HCT116 (cell line): Measurements from ENCODE around the gene MTA2. TPM values are rescaled to one million over a fixed set of nuclear protein-coding genes. Genes with fewer than 3 reads are reported as not detected.

Source experiments
- ATAC-seq: fragments of 200-7000 bp; cut with Tn5 transposase; 2 replicates; pipeline ENCODE4 v1.9.1; 2020; ENCODE audit warnings: mild to moderate bottlenecking, moderate library complexity
- BruUV-seq: library from RNA; stranded (reverse); fragments of 400-500 nt; replicated peaks from 2 replicates; lab custom pipeline; 2021; lab: Mats Ljungman, UMichigan
- CTCF ChIA-PET: fragments of 300-600 bp; sonication (Branson Sonifier 250); formaldehyde crosslinking; loops from one replicate; lab custom pipeline; 2021; ENCODE audit warnings: antibody characterized with exemption; lab: Charles Lee
- POLR2A ChIA-PET: fragments of 300-600, 350-600 bp; sonication (Branson Sonifier 250); formaldehyde crosslinking; loops from one replicate; lab custom pipeline; 2021; ENCODE audit warnings: antibody characterized with exemption; lab: Charles Lee
- RAD21 ChIA-PET, 2 experiments: fragments of 300-600 bp; sonication (Branson Sonifier 250); formaldehyde crosslinking; loops; one replicate each; lab custom pipeline; 2023; ENCODE audit warnings: low total read pairs in 2 of 2; ENCODE audit not compliant: uncharacterized antibody in 2 of 2, unreplicated experiment in 2 of 2, low non-redundant PET in 1 of 2; lab: Charles Lee
- DNase-seq: peaks from one replicate; pipeline ENCODE4 v3.0.0-alpha.2; 2010; ENCODE audit warnings: low read depth, low spot score
- H2AFZ ChIP-seq: fragments of 200-600 bp; shearing (Covaris generic), sonication (generic); 2 replicates; pipeline ENCODE4 v1.6.1; 2017; ENCODE audit warnings: low read depth, mixed run types, mixed read lengths, antibody characterized with exemption, low read length; ENCODE audit not compliant: poor library complexity, severe bottlenecking
- H3K27ac ChIP-seq: 2 replicates; pipeline ENCODE4 v1.5.1; 2012; ENCODE audit warnings: low read depth, low read length
- H3K27me3 ChIP-seq: fragments of 200-600 bp; sonication (generic); 2 replicates; pipeline ENCODE4 v1.6.1; 2016; ENCODE audit warnings: mixed run types, low read length, mixed read lengths; ENCODE audit not compliant: insufficient read depth
- H3K36me3 ChIP-seq, 2 experiments: fragments of 200-500 bp in 1 of 2; fragments of 200-600 bp in 1 of 2; sonication (Bioruptor generic) in 1 of 2; sonication (generic) in 1 of 2; 2 replicates each; pipeline versions ENCODE4 v1.5.1 to v1.6.1; 2014 to 2016; ENCODE audit warnings: low read length in 2 of 2, inconsistent platforms in 1 of 2, mixed read lengths in 1 of 2, mixed run types in 1 of 2; ENCODE audit not compliant: insufficient read depth in 2 of 2, control insufficient read depth in 1 of 2
- H3K4me1 ChIP-seq, 2 experiments: fragments of 200-600 bp in 1 of 2; sonication (generic) in 1 of 2; 2 replicates each; pipeline versions ENCODE4 v1.5.1 to v1.6.1; 2012 to 2017; ENCODE audit warnings: low read length in 2 of 2, inconsistent platforms in 1 of 2, mild to moderate bottlenecking in 1 of 2, mixed read lengths in 1 of 2, mixed run types in 1 of 2, moderate library complexity in 1 of 2; ENCODE audit not compliant: insufficient read depth in 2 of 2, control insufficient read depth in 1 of 2
- H3K4me2 ChIP-seq: fragments of 200-600 bp; sonication (generic); 2 replicates; pipeline ENCODE4 v1.6.1; 2017; ENCODE audit warnings: mixed run types, low read length, mixed read lengths
- H3K4me3 ChIP-seq, 2 experiments: fragments of 200-600 bp in 1 of 2; sonication (generic) in 1 of 2; replicated peaks in 1 of 2; 2 replicates each; pipeline ENCODE4 v1.5.1; 2011 to 2016; ENCODE audit warnings: low read length in 2 of 2, control low read depth in 1 of 2, low read depth in 1 of 2, mild to moderate bottlenecking in 1 of 2, mixed read lengths in 1 of 2, mixed run types in 1 of 2
- H3K79me2 ChIP-seq: fragments of 200-600 bp; sonication (generic); 2 replicates; pipeline ENCODE4 v1.6.1; 2017; ENCODE audit warnings: mild to moderate bottlenecking, mixed run types, low read length, moderate library complexity, mixed read lengths; ENCODE audit not compliant: insufficient read depth
- H3K9ac ChIP-seq: fragments of 200-600 bp; sonication (generic); 2 replicates; pipeline ENCODE4 v1.6.1; 2016; ENCODE audit warnings: low read length, mixed read lengths
- H3K9me2 ChIP-seq: fragments of 200-600 bp; sonication (generic), shearing (Covaris generic); 2 replicates; pipeline ENCODE4 v1.6.1; 2017; ENCODE audit warnings: mixed run types, mild to moderate bottlenecking, moderate library complexity; ENCODE audit not compliant: insufficient read depth
- H3K9me3 ChIP-seq, 2 experiments: fragments of 200-500 bp in 1 of 2; fragments of 200-600 bp in 1 of 2; sonication (Bioruptor generic) in 1 of 2; sonication (generic) in 1 of 2; 2 replicates each; pipeline ENCODE4 v1.6.1; 2014 to 2017; ENCODE audit warnings: low read length in 2 of 2, mixed read lengths in 2 of 2, inconsistent platforms in 1 of 2, low read depth in 1 of 2, mild to moderate bottlenecking in 1 of 2, mixed run types in 1 of 2, moderate library complexity in 1 of 2; ENCODE audit not compliant: control insufficient read depth in 1 of 2, insufficient read depth in 1 of 2
- H4K20me1 ChIP-seq: fragments of 200-600 bp; sonication (generic), shearing (Covaris generic); 2 replicates; pipeline ENCODE4 v1.6.1; 2017; ENCODE audit warnings: mixed run types, mild to moderate bottlenecking, moderate library complexity; ENCODE audit not compliant: insufficient read depth
- CBX3 ChIP-seq: IDR thresholded peaks from 2 replicates; pipeline ENCODE4 v1.6.1; 2012; ENCODE audit warnings: low read depth
- EGR1 ChIP-seq: IDR thresholded peaks from 2 replicates; pipeline ENCODE4 v1.6.1; 2012; ENCODE audit warnings: low read depth
- ELF1 ChIP-seq: IDR thresholded peaks from 2 replicates; pipeline ENCODE4 v1.6.1; 2012; ENCODE audit warnings: low read depth, borderline replicate concordance
- EZH2phosphoT487 ChIP-seq: fragments of 200-600 bp; IDR thresholded peaks from 2 replicates; pipeline ENCODE4 v1.6.1; 2018; ENCODE audit warnings: antibody characterized with exemption, borderline replicate concordance
- FOSL1 ChIP-seq: IDR thresholded peaks from 2 replicates; pipeline ENCODE4 v1.6.1; 2012; ENCODE audit warnings: low read depth
- JUND ChIP-seq: IDR thresholded peaks from 2 replicates; pipeline ENCODE4 v1.6.1; 2012
- POLR2AphosphoS5 ChIP-seq: IDR thresholded peaks from 2 replicates; pipeline ENCODE4 v1.6.1; 2011; ENCODE audit warnings: mild to moderate bottlenecking, low read depth, low read length, moderate library complexity
- SIN3A ChIP-seq: IDR thresholded peaks from 2 replicates; pipeline ENCODE4 v1.6.1; 2012; ENCODE audit warnings: low read depth
- YY1 ChIP-seq: IDR thresholded peaks from 2 replicates; pipeline ENCODE4 v1.6.1; 2011; ENCODE audit warnings: low read length, low read depth, moderate library complexity, mild to moderate bottlenecking; ENCODE audit not compliant: insufficient replicate concordance; ENCODE audit errors: extremely low read depth
- ZFX ChIP-seq: fragments of 450-650 bp; IDR thresholded peaks from 2 replicates; pipeline ENCODE4 v1.6.1; 2017
- ZNF274 ChIP-seq: fragments of 200-500 bp; sonication (Bioruptor generic); IDR thresholded peaks from 2 replicates; pipeline ENCODE4 v1.6.1; 2014; ENCODE audit warnings: mild to moderate bottlenecking, low read depth, low read length, inconsistent platforms
- intact Hi-C: fragments of 100-400 bp; cut with micrococcal nuclease; formaldehyde crosslinking; loops from 2 replicates; pipeline ENCODE4 v1.10.0; 2022
- total RNA-seq: library from RNA; stranded (reverse); gene quantifications from one replicate; pipeline ENCODE4 v1.2.1, GENCODE V29; 2021; ENCODE audit not compliant: unreplicated experiment
- TF ChIP-seq, protein P1 (sequence below): IDR thresholded peaks from 2 replicates; pipeline ENCODE4 v1.6.1; 2012
- TF ChIP-seq, protein P2 (sequence below): IDR thresholded peaks from 2 replicates; pipeline ENCODE4 v1.6.1; 2012
- TF ChIP-seq, protein P3 (sequence below): IDR thresholded peaks from 2 replicates; pipeline ENCODE4 v1.6.1; 2011; ENCODE audit warnings: mild to moderate bottlenecking, low read length, moderate library complexity; ENCODE audit not compliant: insufficient replicate concordance; ENCODE audit errors: extremely low read depth

MTA2 gene
- total RNA-seq, 1 experiment from 2014 or later, result 98.9 TPM

DNA sequence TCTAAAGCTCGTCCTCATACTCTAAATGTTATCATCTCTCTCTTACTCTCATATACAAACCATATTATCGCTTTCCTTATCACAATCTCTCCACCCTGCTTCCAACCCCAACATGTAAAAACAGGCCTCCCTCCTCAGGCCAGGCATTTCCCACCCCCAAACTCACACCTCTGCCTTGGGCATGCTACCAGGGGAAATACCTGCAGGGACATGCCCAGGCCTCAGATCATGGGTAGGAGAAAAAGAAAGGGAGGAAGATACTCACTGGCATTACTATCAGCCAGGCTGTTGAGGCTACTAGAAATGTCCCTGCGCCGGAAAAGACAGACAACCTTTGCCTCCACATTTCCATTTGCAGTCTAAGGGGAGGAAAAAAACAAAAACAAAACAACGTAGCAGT lies 1.8 kb downstream of the MTA2 start:
- peaks cover 29 to 38% of the 10 kb centered on the region in 2 experiments; a peak in 3 of 4 replicates for H3K36me3 ChIP-seq
- H3K27ac ChIP-seq, result peak overlapping the region; percentile 99
- H3K4me2 ChIP-seq, result peak overlapping the region; percentile 88
- no peak for TF ChIP-seq YY1
- TF ChIP-seq, protein P1, sequence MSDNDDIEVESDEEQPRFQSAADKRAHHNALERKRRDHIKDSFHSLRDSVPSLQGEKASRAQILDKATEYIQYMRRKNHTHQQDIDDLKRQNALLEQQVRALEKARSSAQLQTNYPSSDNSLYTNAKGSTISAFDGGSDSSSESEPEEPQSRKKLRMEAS, result no peak
- no peak for TF ChIP-seq ELF1
- no peak for TF ChIP-seq EZH2phosphoT487
- TF ChIP-seq CBX3, result no peak
- no peak for TF ChIP-seq POLR2AphosphoS5
- TF ChIP-seq, protein P2, sequence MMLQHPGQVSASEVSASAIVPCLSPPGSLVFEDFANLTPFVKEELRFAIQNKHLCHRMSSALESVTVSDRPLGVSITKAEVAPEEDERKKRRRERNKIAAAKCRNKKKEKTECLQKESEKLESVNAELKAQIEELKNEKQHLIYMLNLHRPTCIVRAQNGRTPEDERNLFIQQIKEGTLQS, result no peak
- TF ChIP-seq JUND, result no peak
- no peak for TF ChIP-seq ZFX
- TF ChIP-seq SIN3A, result no peak
- TF ChIP-seq, protein P3, sequence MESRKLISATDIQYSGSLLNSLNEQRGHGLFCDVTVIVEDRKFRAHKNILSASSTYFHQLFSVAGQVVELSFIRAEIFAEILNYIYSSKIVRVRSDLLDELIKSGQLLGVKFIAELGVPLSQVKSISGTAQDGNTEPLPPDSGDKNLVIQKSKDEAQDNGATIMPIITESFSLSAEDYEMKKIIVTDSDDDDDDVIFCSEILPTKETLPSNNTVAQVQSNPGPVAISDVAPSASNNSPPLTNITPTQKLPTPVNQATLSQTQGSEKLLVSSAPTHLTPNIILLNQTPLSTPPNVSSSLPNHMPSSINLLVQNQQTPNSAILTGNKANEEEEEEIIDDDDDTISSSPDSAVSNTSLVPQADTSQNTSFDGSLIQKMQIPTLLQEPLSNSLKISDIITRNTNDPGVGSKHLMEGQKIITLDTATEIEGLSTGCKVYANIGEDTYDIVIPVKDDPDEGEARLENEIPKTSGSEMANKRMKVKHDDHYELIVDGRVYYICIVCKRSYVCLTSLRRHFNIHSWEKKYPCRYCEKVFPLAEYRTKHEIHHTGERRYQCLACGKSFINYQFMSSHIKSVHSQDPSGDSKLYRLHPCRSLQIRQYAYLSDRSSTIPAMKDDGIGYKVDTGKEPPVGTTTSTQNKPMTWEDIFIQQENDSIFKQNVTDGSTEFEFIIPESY, result no peak
- no peak for TF ChIP-seq ZNF274
- TF ChIP-seq EGR1, result no peak
- no peak for TF ChIP-seq FOSL1
- no peak overlapping the region for H2AFZ ChIP-seq
- H3K9me2 ChIP-seq, result no peaks in the 10 kb centered on the region
- peak overlapping the region; percentile 99 for H3K9ac ChIP-seq
- peak overlapping the region; percentile 92 to 94 for H3K4me3 ChIP-seq
- no peaks in the 10 kb centered on the region for H3K27me3 ChIP-seq
- ChIA-PET RAD21 (no interaction called here), CTCF (interaction anchor here (0.9 to 1.7 kb wide), 4 partner anchors 8 to 175 kb away, joined by 4 to 9 read pairs (median 5); partner anchors contain the start of genes EML3, ROM1 and TUT1), POLR2A (interaction anchor here (0.8 to 4.5 kb wide), 4 partner anchors 8 to 241 kb away, joined by 3 to 40 read pairs (median 10); partner anchors contain the start of genes C11orf98, CSKMT, EEF1G and TUT1)
- DNase-seq (no peak), ATAC-seq (no peak)
- H4K20me1 ChIP-seq, result no peaks in the 10 kb centered on the region
- H3K9me3 ChIP-seq, result no peaks in the 10 kb centered on the region
- peaks cover 13 to 39% of the 10 kb centered on the region in 2 experiments for H3K4me1 ChIP-seq
- intact Hi-C loops, result no loop called here
- H3K79me2 ChIP-seq, result peaks cover 58% of the 10 kb centered on the region
- BruUV-seq, result TSS peak; percentile 56
